Breast epithelium (tissue), 3 donors: ENCODE results near the gene MAP3K2.

Experiments used
- CTCF ChIP-seq, 3 donors: fragments of 450-650 bp; IDR thresholded peaks; one replicate each; pipeline ENCODE4 v1.5.1; 2016 to 2017; ENCODE audit warnings: antibody characterized with exemption in 3 of 3, mild to moderate bottlenecking in 3 of 3, moderate library complexity in 3 of 3
- POLR2A ChIP-seq: fragments of 450-650 bp; IDR thresholded peaks from one replicate; pipeline ENCODE4 v1.6.1; 2016; ENCODE audit warnings: antibody characterized with exemption, mild to moderate bottlenecking, moderate library complexity
- POLR2AphosphoS5 ChIP-seq, 3 donors: sonication (generic); formaldehyde crosslinking; IDR thresholded peaks; one replicate each; pipeline ENCODE4 v1.6.1; 2017; ENCODE audit warnings: antibody characterized with exemption in 3 of 3

- TF ChIP-seq POLR2A = no peak
- TF ChIP-seq CTCF (IDR thresholded peaks at IDR 0.05) = no peak
- TF ChIP-seq POLR2AphosphoS5 (IDR thresholded peaks at IDR 0.05) = no peak
These were observed 133.3 kb downstream of the MAP3K2 start for GRCh38 chr2:127254386-127254981.
